ENCODE results near the gene KCNT2. TPM values are rescaled to one million over a fixed set of nuclear protein-coding genes. Genes with fewer than 3 reads are reported as not detected.

Gene KCNT2
- total and polyA plus RNA-seq, 9 of the 15 experiments (the other 6 are each of a cell fraction or from before 2014, with no cell fraction given): 0.13 to 0.73 (median 0.28) TPM

- TF ChIP-seq TBP (optimal IDR thresholded peaks at IDR 0.05; ENCODE audit: low read depth, low read length): peak; percentile 82
- TF ChIP-seq ZNF507 (tag; conservative IDR thresholded peaks at IDR 0.05): no peak
- peak; percentile 74; the same call in 1 of the 2 replicates for TF ChIP-seq PML (IDR thresholded peaks at IDR 0.05; ENCODE audit: low read length)
- TF ChIP-seq HES1 (IDR thresholded peaks at IDR 0.05; ENCODE audit: low read depth): 0 out of 2 replicates have a peak, but pooled peaks have one; percentile 19
- peak; percentile 64 for TF ChIP-seq SUPT5H (IDR thresholded peaks at IDR 0.05)
- TF ChIP-seq AFF4 (CRISPR knock-in tag; IDR thresholded peaks at IDR 0.05): no peak
- TF ChIP-seq AFF1 (IDR thresholded peaks at IDR 0.05; ENCODE audit: low read depth in 1 of 2, partially characterized antibody in 2 of 2): peak in 1 of 2 experiments; percentile 47
- no peak for TF ChIP-seq YBX1 (IDR thresholded peaks at IDR 0.05)
- peak; percentile 58 for TF ChIP-seq RBFOX2 (IDR thresholded peaks at IDR 0.05; ENCODE audit: low read depth, low read length)
- TF ChIP-seq BRF1 (IDR thresholded peaks at IDR 0.05; ENCODE audit: borderline replicate concordance, extremely low read depth, insufficient read length): no peak
- TF ChIP-seq SETDB1 (IDR thresholded peaks at IDR 0.05; ENCODE audit: low read length): no peak
- no peak for TF ChIP-seq MAFF (IDR thresholded peaks at IDR 0.05; ENCODE audit: low read length)
- TF ChIP-seq NFIX (CRISPR knock-in tag; IDR thresholded peaks at IDR 0.05; ENCODE audit: low read depth): no peak
- no peak for TF ChIP-seq POLR3G (IDR thresholded peaks at IDR 0.05; ENCODE audit: extremely low read depth, insufficient read length, insufficient replicate concordance)
- no peak for TF ChIP-seq PRDM10 (IDR thresholded peaks at IDR 0.05; ENCODE audit: partially characterized antibody)
- no peak for TF ChIP-seq ZNF184 (CRISPR knock-in tag; IDR thresholded peaks at IDR 0.05)
- no peak for TF ChIP-seq ZNF121 (CRISPR knock-in tag; conservative IDR thresholded peaks at IDR 0.05)
These were observed 43.5 kb upstream of the KCNT2 start, which contains the start of gene CFH (continued) for GRCh38 chr1:196651637-196652215.
